Thymus (tissue), 11 donors: ENCODE results near the gene PUS7L. TPM values are rescaled to one million over a fixed set of nuclear protein-coding genes. Genes with fewer than 3 reads are reported as not detected.
"Not testable (repeated sequence)": the region's sequence is repeated elsewhere in the genome, so short reads cannot be mapped to it uniquely, and the experiment has no call there.

Source experiments
- DNase-seq, 9 donors: peaks; one replicate each; pipeline ENCODE4 v3.0.0-alpha.2; 2013; ENCODE audit warnings: low spot score in 9 of 9, low read depth in 6 of 9, missing footprints in 1 of 9
- H3K27ac ChIP-seq, 2 donors: one replicate each; pipeline ENCODE4 v1.5.1; 2013; ENCODE audit warnings: control low read depth in 1 of 2, low read depth in 1 of 2, low read length in 1 of 2, mild to moderate bottlenecking in 1 of 2, moderate library complexity in 1 of 2
- H3K27me3 ChIP-seq, 2 donors: one replicate each; pipeline ENCODE4 v1.5.1; 2013; ENCODE audit warnings: low read length in 1 of 2; ENCODE audit not compliant: control insufficient read depth in 2 of 2, insufficient read depth in 1 of 2
- H3K36me3 ChIP-seq, 2 donors: one replicate each; pipeline ENCODE4 v1.5.1; 2013; ENCODE audit warnings: low read length in 1 of 2, mild to moderate bottlenecking in 1 of 2, moderate library complexity in 1 of 2; ENCODE audit not compliant: control insufficient read depth in 2 of 2, insufficient read depth in 2 of 2
- H3K4me1 ChIP-seq, 2 donors: one replicate each; pipeline ENCODE4 v1.5.1; 2013; ENCODE audit warnings: low read length in 2 of 2; ENCODE audit not compliant: control insufficient read depth in 2 of 2, insufficient read depth in 2 of 2
- H3K4me3 ChIP-seq, 2 donors: one replicate each; pipeline ENCODE4 v1.5.1; 2013; ENCODE audit warnings: low read length in 2 of 2, control low read depth in 1 of 2, mild to moderate bottlenecking in 1 of 2
- H3K9me3 ChIP-seq, 2 donors: one replicate each; pipeline ENCODE4 v1.5.1; 2013; ENCODE audit warnings: low read length in 1 of 2, mild to moderate bottlenecking in 1 of 2; ENCODE audit not compliant: control insufficient read depth in 2 of 2, insufficient read depth in 1 of 2
- WGBS: extraction: QIAGEN DNeasy Blood & Tissue Kit; methylation state at CpG from one replicate; pipeline ENCODE4 v1.1.7; 2013; 5-methylcytosine and 5-hydroxymethylcytosine counted together
- polyA plus RNA-seq: library from polyadenylated mRNA; stranded (reverse); fragments of 200-250 nt; gene quantifications from one replicate; pipeline ENCODE4 v1.2.3, GENCODE V29; 2013
- total RNA-seq: library from RNA; stranded (reverse); fragments of 120-200 nt; gene quantifications from one replicate; pipeline ENCODE4 v1.2.4, GENCODE V29; 2013
- donor health status: healthy.

PUS7L gene
- total and polyA plus RNA-seq, 2 donors = 3.0 to 14.4 TPM

DNA sequence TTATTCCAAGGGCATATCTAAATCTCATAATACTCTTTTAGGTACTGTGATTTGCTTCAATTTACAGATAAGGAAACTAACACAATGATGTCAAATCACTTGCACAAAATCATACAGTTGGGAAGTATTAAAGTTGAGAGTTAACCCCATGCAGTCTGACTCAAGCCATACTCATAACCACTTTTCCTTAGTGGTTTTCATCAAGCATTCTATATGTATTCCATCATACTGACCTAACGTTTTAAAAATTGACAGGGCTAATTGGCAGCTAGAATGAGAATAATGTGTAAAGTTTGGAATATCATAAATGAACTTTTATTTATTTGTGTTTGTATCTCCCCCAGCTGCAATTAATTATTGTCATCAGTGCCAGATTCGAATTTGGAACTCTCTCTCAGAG lies 20.9 kb downstream of the PUS7L start:
- Histone ChIP-seq H3K4me3 (no peak overlapping the region), H3K9me3 (no peaks in the 10 kb centered on the region), H3K36me3 (peaks cover 7 to 34% of the 10 kb centered on the region in 2 donors), H3K27me3 (no peaks in the 10 kb centered on the region), H3K27ac (no peak overlapping the region), H3K4me1 (no peaks in the 10 kb centered on the region)
- DNase-seq = no peak
- WGBS = 97% methylated on average over 2 of the region's 2 CpGs

DNA sequence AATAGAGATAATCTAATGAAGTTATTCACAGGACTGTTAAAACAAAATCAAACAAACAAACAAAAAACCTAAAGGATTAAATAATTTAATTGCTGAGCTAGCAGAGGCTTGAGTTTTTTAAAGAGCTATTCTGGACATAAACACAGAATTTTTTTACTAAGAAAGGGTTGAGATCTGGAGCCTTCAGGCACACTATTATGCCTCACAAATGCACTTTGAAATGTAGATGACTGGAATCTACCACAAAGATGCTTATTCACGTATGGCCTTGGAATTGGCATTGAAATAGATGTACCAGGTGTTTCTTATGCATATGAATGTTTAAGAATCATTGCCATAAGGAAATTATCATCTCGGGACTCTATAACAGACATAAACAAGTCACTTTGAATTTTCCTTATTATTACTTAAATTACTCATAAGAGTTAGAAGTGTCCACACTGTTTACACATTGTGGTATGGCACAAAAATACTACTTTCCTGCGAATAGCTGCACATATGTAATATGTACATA lies 21.6 kb downstream of the PUS7L start:
- peaks cover 7 to 33% of the 10 kb centered on the region in 2 donors for H3K36me3 ChIP-seq
- H3K9me3 ChIP-seq = no peaks in the 10 kb centered on the region
- WGBS = 98% methylated on average over 3 of the region's 3 CpGs

DNA sequence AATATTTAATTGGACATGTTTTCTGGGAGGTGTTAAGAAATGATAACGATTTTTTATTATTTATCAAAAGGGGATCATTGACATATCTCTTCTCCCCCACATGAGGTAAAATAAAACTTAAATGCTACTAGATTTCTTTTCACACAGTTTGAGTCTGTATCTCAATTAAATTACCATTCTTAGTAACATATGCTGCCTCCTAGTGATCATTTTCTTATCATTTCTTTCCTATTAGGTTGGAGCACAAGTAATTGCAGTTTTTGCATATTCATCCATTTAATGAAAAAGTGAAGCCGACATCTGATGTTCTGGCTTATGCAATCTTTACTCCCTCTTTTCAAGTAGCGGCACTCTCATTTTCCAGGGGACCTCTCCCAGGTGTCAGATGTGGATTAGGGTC lies 24.9 kb downstream of the PUS7L start:
- WGBS = over 99% methylated on average over 3 of the region's 3 CpGs
- no peak for DNase-seq
- H3K4me1 ChIP-seq = no peaks in the 10 kb centered on the region
- H3K4me3 ChIP-seq = no peak overlapping the region
- no peak overlapping the region for H3K27ac ChIP-seq
- no peaks in the 10 kb centered on the region for H3K9me3 ChIP-seq
- H3K27me3 ChIP-seq = no peaks in the 10 kb centered on the region
- peaks cover 3 to 24% of the 10 kb centered on the region in 2 donors for H3K36me3 ChIP-seq

More for the DNA sequence above, 21.6 kb downstream of the PUS7L start:
- Histone ChIP-seq H3K27me3 (no peaks in the 10 kb centered on the region), H3K4me3 (no peak overlapping the region), H3K27ac (no peak overlapping the region), H3K4me1 (no peaks in the 10 kb centered on the region)
- DNase-seq = no peak

DNA sequence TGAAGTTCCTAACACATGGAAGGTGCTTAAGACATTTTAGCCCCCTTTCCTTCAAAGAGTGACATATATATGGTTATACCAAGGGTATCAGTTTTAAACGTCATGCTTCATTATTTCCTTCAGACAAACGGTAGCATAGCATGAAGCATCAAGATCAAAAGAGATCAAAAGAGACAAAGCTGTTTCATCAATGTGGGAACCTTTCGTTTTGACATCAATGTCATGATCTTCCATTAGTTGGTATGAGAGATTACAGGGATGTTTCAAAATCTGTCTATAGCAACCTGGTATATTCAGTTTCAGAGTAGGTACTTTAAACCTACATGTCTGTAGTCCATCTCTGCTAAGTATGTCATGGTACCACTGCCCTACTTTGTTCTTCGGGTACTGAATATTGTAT lies 28.3 kb downstream of the PUS7L start:
- H3K9me3 ChIP-seq = no peaks in the 10 kb centered on the region
- no peaks in the 10 kb centered on the region for H3K4me1 ChIP-seq
- no peak overlapping the region for H3K27ac ChIP-seq
- peak in 7 of 9 donors; percentile 4 to 61 (median 14) for DNase-seq
- no peak overlapping the region for H3K4me3 ChIP-seq
- H3K36me3 ChIP-seq = peaks cover 0 to 12% of the 10 kb centered on the region in 2 donors
- no peaks in the 10 kb centered on the region for H3K27me3 ChIP-seq
- WGBS = 40% methylated on average over 4 of the region's 4 CpGs

DNA sequence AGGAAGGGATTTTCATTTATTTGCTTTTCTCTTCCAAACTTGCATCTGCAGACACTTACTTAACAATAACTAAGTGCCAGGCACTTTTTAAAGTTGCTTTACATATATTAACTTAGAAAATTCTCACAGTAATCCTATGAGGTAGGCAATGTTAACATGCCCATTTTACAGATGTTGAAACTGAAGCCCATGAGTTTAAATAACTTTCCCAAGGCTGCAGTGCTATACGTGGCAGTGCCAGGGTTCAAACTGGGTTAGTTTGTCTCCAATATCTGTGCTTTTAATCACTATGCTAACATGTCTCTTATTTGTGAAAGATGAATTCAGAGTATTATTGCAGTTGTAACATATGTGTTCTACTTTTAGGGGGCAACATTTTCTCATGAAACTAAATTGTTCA lies 29.9 kb downstream of the PUS7L start:
- Histone ChIP-seq H3K4me1 (no peaks in the 10 kb centered on the region), H3K27ac (no peak overlapping the region), H3K9me3 (no peaks in the 10 kb centered on the region), H3K4me3 (no peak overlapping the region), H3K27me3 (no peaks in the 10 kb centered on the region), H3K36me3 (peaks cover 0 to 3% of the 10 kb centered on the region in 2 donors)
- 96% methylated on average over 1 of the region's 1 CpG for WGBS
- DNase-seq = no peak

DNA sequence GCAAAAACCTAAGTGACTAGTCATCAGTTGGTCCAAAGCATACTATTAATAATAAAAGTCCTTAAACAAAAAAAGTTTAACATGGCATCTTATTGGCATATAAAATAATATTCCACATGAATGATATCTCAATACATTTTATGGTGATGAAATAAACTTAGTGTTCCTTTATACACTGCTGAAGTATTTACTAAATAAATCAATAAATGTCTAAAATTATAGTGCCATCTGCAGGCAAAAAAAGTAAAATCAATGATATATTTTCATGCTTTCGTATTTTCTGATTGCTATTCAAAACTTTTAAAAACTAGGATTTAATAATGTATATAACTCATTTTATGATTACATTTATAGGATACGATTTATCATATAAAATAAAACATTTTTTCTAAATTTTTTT lies 30.5 kb downstream of the PUS7L start:
- no peak for DNase-seq
- Histone ChIP-seq H3K36me3 (peaks cover 0 to 3% of the 10 kb centered on the region in 2 donors), H3K27ac (no peak overlapping the region), H3K4me1 (no peaks in the 10 kb centered on the region), H3K9me3 (no peaks in the 10 kb centered on the region), H3K4me3 (no peak overlapping the region), H3K27me3 (no peaks in the 10 kb centered on the region)
- WGBS = 89% methylated on average over 2 of the region's 2 CpGs

DNA sequence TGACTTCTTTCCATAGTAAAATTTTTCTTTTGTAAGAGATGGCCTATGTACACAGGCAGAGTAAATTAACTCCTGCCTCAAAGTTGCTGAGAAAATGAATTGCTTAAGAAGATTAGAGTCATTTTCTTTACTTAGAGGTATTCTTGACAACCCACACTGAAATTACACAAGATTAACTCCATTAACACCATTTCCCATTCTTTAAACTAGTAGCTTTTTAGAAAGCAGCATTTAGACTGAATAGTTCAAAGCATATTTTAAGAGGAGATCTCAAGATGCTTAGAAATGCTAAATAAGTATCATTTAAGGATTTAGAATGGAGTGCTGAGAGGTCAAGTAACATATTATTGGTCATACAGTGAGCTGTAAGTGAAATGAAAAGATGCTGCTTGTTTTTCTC lies 35.5 kb downstream of the PUS7L start:
- H3K27ac ChIP-seq = no peak overlapping the region
- H3K9me3 ChIP-seq = no peaks in the 10 kb centered on the region
- no peak for DNase-seq
- no peak overlapping the region for H3K4me3 ChIP-seq
- H3K36me3 ChIP-seq = no peaks in the 10 kb centered on the region
- H3K4me1 ChIP-seq = no peaks in the 10 kb centered on the region
- no peaks in the 10 kb centered on the region for H3K27me3 ChIP-seq

DNA sequence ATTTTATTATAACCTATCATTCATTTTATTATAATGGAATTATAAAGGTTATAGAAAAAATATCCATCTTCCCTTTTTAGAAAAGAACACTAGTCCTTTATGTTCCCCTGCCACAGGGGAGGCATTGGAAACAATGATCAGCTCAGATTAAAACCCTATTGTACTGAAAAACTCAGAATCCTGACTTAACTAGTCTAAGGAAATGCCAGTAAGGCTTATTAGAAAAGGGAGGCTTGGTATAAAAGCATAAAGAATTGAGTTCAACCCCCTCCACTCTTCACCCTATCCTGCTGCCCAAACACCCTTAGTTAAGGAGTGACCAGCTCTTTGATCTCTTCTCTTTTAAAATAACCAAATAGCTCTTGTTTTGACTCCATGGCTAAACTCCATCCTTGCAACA lies 36.0 kb downstream of the PUS7L start:
- H3K4me3 ChIP-seq = no peak overlapping the region

DNA sequence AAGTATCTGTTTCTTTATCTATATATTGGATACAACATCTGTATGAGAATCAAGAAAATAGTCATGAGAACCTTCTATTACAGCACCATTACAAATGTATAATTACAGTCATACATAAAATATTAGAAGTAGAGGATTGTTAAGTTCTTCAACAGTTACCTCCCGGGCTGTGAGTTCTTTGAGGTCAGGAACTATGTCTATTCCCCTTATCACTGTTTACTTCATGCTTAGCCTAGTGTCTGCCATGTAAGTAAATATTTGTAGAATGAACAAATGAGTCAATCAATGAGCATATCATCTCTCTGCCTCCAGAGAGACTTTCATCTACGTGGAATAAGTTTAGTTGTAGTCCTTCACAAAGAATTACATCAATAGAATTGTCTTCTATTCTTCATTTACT lies 47.2 kb downstream of the PUS7L start:
- Histone ChIP-seq H3K9me3 (no peaks in the 10 kb centered on the region), H3K4me3 (no peak overlapping the region), H3K27ac (no peak overlapping the region), H3K27me3 (no peaks in the 10 kb centered on the region), H3K4me1 (no peaks in the 10 kb centered on the region), H3K36me3 (no peaks in the 10 kb centered on the region)
- DNase-seq = no peak
- 88% methylated on average over 2 of the region's 2 CpGs for WGBS

More for the DNA sequence above, 36.0 kb downstream of the PUS7L start:
- H3K36me3 ChIP-seq = no peaks in the 10 kb centered on the region
- no peaks in the 10 kb centered on the region for H3K4me1 ChIP-seq
- H3K27ac ChIP-seq = no peak overlapping the region
- H3K27me3 ChIP-seq = no peaks in the 10 kb centered on the region
- no peaks in the 10 kb centered on the region for H3K9me3 ChIP-seq
- no peak for DNase-seq

DNA sequence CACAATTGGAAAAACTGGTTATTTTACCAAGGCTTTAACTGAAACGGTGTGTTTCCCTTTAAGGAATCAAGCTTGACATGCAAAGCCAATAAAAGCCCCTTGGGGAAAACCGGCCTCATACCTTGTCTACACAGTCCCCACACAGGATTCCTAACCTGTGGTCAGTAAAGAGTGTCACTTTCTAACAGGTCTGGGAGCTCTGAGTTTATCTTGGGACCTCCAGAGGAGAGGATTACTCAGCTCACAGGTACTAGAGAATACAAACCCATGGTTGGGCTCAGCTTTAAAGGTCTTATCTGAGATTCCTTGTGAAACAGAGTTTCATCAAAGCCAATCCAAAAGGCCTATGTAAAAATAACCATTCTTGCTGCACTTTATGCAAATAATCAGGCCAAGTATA lies 54.8 kb downstream of the PUS7L start:
- WGBS = 88% methylated on average over 2 of the region's 2 CpGs
- H3K4me1 ChIP-seq, DNase-seq, H3K4me3 ChIP-seq, H3K36me3 ChIP-seq, H3K27ac ChIP-seq, H3K9me3 ChIP-seq, H3K27me3 ChIP-seq: not testable (repeated sequence)
